ENCODE measurements around the gene SRCAP.

Gene SRCAP

DNA sequence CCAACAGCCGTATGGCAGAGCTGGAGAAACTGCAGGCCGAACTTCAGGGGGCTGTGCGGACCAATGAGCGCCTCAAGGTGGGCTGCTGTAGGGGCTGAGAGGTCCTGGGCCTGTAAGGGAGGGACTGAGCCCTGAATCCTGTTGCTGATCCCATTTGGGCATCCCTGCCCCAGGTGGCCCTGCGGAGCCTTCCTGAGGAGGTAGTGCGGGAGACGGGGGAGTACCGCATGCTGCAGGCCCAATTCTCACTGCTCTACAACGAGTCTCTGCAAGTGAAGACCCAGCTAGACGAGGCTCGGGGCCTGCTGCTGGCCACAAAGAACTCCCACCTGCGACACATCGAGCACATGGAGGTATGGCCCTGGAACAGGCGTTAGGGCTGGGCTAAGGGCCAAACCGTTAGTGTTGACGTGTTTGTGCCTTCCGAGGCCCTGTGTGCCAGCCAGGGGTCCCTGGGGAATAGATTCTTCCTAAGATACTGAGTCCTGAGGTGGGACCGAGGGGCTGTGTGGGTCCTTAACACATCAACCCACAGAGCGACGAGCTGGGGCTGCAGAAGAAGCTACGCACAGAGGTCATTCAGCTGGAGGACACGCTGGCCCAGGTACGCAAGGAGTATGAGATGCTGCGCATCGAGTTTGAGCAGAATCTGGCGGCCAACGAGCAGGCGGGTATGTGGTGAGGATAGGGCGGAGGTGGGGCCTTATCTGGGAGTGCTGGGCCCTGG is 67.4 kb downstream of the SRCAP start:
- peak in 1 of 2 experiments; percentile 6 for DNase-seq (ENCODE audit: low spot score in 2 of 2)

DNA sequence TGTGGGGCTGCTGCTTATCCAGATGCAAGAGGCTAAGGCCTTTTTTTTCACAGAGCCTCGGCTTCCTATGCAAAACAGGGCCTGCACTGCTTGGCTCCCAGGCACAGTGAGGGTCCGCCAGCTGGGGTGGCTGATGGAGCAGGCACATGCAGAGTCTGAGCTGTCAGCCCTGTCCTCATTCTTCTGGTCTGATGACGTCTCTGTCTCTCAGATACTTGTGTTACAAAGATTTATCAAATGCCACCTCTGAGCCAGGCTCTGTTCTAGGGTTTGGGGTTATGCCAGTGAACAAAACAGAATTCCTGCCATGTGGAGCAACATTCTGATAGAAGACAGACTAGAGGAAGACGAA is 67.9 kb downstream of the SRCAP start:
- Histone ChIP-seq H3K4me1 (peaks cover 11% of the 10 kb centered on the region), H3K36me3 (replicated peaks) (peaks cover 93% of the 10 kb centered on the region), H3K4me3 (no peak overlapping the region), H3K27me3 (ENCODE audit: low read depth) (no peaks in the 10 kb centered on the region), H3K9me3 (no peaks in the 10 kb centered on the region)
- DNase-seq (ENCODE audit: low spot score in 2 of 2): no peak
- in situ Hi-C loops (cut with MboI; ENCODE audit: low sequenced_read_pairs): no loop called here

More for the DNA sequence above, 67.4 kb downstream of the SRCAP start:
- in situ Hi-C loops (cut with MboI; ENCODE audit: low sequenced_read_pairs): no loop called here
- H3K4me1 ChIP-seq: peaks cover 11% of the 10 kb centered on the region
- peaks cover 87% of the 10 kb centered on the region for H3K36me3 ChIP-seq (replicated peaks)
- H3K27me3 ChIP-seq (ENCODE audit: low read depth): no peaks in the 10 kb centered on the region
- H3K9me3 ChIP-seq: no peaks in the 10 kb centered on the region
- no peak overlapping the region for H3K4me3 ChIP-seq

DNA sequence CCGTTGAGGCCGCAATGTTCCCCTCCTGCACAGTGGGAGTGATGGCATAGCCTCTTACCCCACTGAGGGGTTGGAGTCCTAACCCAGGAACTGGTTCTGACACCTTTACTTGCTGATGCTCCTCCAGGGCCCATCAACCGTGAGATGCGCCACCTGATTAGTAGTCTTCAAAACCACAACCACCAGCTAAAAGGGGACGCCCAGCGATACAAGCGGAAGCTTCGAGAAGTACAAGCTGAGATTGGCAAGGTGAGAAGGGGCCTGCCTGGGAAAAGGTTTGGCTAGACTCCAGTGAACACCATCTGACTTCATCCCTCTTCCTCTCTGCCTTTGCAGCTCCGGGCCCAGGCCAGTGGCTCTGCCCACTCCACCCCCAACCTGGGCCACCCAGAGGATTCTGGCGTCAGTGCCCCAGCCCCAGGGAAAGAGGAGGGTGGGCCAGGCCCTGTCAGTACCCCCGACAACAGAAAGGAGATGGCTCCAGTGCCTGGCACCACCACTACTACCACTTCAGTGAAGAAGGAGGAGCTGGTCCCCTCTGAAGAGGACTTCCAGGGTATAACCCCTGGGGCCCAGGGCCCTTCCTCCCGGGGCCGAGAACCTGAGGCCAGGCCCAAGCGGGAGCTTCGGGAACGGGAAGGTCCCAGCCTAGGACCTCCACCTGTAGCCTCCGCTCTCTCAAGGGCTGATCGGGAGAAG is 68.9 kb downstream of the SRCAP start:
- DNase-seq (ENCODE audit: low spot score in 2 of 2): no peak
- peaks cover 9% of the 10 kb centered on the region for H3K4me1 ChIP-seq
- H3K4me3 ChIP-seq: no peak overlapping the region
- no peaks in the 10 kb centered on the region for H3K27me3 ChIP-seq (ENCODE audit: low read depth)
- H3K36me3 ChIP-seq (replicated peaks): peaks cover 95% of the 10 kb centered on the region
- in situ Hi-C loops (cut with MboI; ENCODE audit: low sequenced_read_pairs): no loop called here
- no peaks in the 10 kb centered on the region for H3K9me3 ChIP-seq

DNA sequence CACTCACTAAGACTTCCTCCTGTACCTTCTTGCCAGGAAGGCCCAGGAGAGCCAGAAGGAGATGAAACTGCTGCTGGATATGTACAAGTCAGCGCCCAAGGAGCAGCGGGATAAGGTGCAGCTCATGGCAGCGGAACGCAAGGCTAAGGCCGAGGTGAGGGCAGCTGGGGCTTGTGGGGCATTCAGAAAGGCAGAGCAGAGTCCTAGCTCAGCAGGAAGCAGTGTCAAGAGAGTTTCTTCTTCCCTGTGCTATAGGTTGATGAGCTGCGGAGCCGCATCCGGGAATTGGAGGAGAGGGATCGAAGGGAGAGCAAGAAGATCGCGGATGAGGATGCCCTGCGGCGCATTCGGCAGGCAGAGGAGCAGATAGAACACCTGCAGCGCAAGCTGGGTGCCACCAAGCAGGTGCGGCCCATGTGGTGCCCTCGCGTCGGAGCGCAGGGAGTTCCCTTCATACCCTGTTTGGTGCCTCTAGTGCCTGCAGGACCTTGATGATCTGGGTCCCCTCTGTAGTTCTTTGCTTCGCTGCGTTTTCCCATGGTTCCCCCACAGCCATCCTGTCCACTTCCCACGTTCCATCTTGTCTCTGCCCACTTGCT is 69.7 kb downstream of the SRCAP start:
- peaks cover 95% of the 10 kb centered on the region for H3K36me3 ChIP-seq (replicated peaks)
- in situ Hi-C loops (cut with MboI; ENCODE audit: low sequenced_read_pairs): no loop called here
- peaks cover 1% of the 10 kb centered on the region; the same call in 1 of the 2 replicates for H3K4me1 ChIP-seq
- H3K27me3 ChIP-seq (ENCODE audit: low read depth): no peaks in the 10 kb centered on the region
- H3K4me3 ChIP-seq: no peak overlapping the region
- H3K9me3 ChIP-seq: no peaks in the 10 kb centered on the region
- DNase-seq (ENCODE audit: low spot score in 2 of 2): peak in 1 of 2 experiments; percentile 6

DNA sequence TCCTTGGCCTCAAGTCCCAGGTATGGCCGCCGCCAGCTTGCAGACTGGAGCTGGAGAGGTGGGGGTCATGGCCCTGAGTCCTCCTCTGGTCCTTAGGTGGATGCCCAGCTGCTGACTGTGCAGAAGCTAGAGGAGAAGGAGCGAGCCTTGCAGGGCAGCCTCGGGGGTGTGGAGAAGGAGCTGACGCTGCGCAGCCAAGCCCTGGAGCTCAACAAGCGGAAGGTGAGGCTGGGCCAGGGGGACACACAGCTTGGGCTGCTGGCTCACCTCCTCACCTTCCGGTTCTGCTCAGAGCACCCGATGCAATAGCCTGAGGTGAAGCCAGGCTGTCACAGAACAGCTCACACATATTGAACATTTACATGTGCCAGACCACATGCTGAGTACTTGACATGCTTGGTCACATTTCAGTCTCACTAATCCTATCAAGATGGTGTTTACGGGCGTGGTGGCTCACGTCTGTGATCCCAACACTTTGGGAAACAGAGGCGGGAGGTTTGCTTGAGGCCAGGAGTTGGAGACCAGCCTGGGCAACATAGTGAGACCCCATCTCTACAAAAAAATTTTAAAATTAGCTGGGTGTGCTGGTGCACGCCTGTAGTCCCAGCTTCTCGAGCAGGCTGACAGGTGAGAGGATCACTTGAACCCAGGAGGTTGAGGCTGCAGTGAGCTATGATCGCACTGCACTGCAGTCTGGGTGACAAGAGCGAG is 70.6 kb downstream of the SRCAP start:
- no peak overlapping the region for H3K4me3 ChIP-seq
- H3K9me3 ChIP-seq: no peaks in the 10 kb centered on the region
- in situ Hi-C loops (cut with MboI; ENCODE audit: low sequenced_read_pairs): no loop called here
- no peak for DNase-seq (ENCODE audit: low spot score in 2 of 2)
- H3K27me3 ChIP-seq (ENCODE audit: low read depth): no peaks in the 10 kb centered on the region
- no peaks in the 10 kb centered on the region for H3K4me1 ChIP-seq
- peaks cover 88% of the 10 kb centered on the region for H3K36me3 ChIP-seq (replicated peaks)

DNA sequence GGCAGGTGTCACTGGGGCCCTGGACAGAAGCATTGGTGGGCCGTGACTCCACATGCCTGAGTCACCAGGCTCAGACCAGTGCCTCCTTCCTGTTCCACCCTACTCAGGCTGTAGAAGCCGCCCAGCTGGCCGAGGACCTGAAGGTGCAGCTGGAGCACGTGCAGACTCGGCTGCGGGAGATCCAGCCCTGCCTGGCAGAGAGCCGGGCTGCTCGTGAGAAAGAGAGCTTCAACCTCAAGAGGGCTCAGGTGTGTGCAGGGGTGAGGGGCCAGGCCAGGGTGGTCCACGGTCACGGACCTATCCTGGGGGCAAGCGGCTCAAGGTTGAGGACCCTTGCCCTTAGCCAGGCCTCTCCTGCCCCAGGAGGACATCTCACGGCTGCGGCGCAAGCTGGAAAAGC is 72.8 kb downstream of the SRCAP start:
- peaks cover 67% of the 10 kb centered on the region for H3K36me3 ChIP-seq (replicated peaks)
- in situ Hi-C loops (cut with MboI; ENCODE audit: low sequenced_read_pairs): no loop called here

DNA sequence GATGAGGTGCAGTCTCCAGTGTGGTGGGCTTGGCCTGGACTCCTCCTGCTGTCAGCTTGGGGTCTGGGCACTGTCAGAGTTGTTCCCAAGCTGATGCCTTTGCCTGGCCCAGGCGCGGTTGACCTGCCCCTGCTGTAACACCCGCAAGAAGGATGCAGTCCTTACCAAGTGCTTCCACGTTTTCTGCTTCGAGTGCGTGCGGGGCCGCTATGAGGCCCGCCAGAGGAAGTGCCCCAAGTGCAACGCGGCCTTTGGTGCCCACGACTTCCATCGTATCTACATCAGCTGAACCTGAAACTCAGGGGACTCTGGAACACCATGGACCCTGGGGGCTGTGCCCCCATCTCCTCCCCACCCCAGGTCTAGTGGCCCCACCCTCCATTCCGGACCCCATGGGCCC is 74.9 kb downstream of the SRCAP start:
- peaks cover 47% of the 10 kb centered on the region for H3K36me3 ChIP-seq (replicated peaks)
- DNase-seq (ENCODE audit: low spot score in 2 of 2): no peak

More for the DNA sequence above, 72.8 kb downstream of the SRCAP start:
- DNase-seq (ENCODE audit: low spot score in 2 of 2): no peak
- Histone ChIP-seq H3K4me1 (peaks cover 8% of the 10 kb centered on the region), H3K4me3 (no peak overlapping the region), H3K27me3 (ENCODE audit: low read depth) (no peaks in the 10 kb centered on the region), H3K9me3 (no peaks in the 10 kb centered on the region)

DNA sequence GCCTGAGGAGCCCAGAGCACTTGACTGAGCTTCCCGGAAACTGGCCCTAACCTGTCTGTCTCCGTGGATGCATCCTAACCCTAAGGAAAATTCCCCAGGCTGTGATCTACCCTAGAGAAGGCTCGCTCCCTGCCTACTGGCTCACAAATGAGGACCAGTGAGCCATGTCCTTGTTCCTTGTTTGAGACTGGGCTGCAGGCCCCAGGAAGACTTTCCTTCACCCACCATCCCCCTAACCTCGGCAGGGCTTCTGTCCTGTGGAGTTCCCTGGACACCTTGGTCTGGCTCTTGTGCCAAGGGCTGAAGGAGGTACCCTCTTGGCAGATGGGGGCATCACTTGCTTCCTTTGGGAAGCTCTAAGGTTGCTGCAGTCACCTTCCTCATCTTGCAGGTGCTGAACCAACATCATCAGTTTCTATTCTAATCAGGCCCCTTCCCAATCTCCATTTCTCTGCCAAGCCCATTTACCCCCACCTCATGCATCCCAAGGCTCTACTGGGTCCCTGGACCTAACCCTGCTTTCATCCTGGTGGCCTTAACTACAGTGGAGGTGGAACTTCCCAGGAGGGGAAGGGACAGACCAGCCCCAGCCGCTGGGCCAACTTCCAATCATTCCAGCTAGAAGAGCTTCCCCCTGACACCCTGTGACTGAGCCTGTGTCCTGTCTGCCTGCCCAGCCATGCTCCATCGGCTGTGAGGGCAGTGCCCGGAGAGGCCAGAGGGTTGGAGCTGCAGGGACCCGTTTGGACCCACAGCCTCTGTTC is 75.6 kb downstream of the SRCAP start:
- Histone ChIP-seq H3K4me3 (peak overlapping the region; percentile 83), H3K4me1 (peaks cover 10% of the 10 kb centered on the region), H3K27me3 (ENCODE audit: low read depth) (no peaks in the 10 kb centered on the region), H3K9me3 (no peaks in the 10 kb centered on the region), H3K36me3 (replicated peaks) (peaks cover 40% of the 10 kb centered on the region)
- DNase-seq (ENCODE audit: low spot score in 2 of 2): no peak
- in situ Hi-C loops (cut with MboI; ENCODE audit: low sequenced_read_pairs): no loop called here

More for the DNA sequence above, 74.9 kb downstream of the SRCAP start:
- H3K4me1 ChIP-seq: peaks cover 10% of the 10 kb centered on the region
- no peaks in the 10 kb centered on the region for H3K27me3 ChIP-seq (ENCODE audit: low read depth)
- no peaks in the 10 kb centered on the region for H3K9me3 ChIP-seq
- in situ Hi-C loops (cut with MboI; ENCODE audit: low sequenced_read_pairs): no loop called here
- H3K4me3 ChIP-seq: no peak overlapping the region

DNA sequence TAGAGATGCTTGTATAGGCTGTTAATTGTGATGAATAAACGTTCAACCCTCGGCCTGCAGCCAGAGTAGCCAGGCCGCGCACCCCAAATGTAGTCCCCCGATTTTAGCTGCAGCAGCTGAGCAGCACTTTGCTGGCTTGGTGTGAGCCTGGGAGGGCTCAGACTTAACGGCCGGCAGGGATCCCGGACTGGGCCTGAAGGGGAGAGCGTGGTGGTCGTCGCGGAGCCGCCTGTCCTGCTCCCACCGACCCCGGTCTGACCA is 76.1 kb downstream of the SRCAP start:
- H3K9me3 ChIP-seq: no peaks in the 10 kb centered on the region
- DNase-seq (ENCODE audit: low spot score in 2 of 2): no peak
- peak overlapping the region; percentile 83 for H3K4me3 ChIP-seq
- no peaks in the 10 kb centered on the region for H3K27me3 ChIP-seq (ENCODE audit: low read depth)
- H3K4me1 ChIP-seq: peaks cover 10% of the 10 kb centered on the region
- in situ Hi-C loops (cut with MboI; ENCODE audit: low sequenced_read_pairs): no loop called here
- H3K36me3 ChIP-seq (replicated peaks): peaks cover 37% of the 10 kb centered on the region

DNA sequence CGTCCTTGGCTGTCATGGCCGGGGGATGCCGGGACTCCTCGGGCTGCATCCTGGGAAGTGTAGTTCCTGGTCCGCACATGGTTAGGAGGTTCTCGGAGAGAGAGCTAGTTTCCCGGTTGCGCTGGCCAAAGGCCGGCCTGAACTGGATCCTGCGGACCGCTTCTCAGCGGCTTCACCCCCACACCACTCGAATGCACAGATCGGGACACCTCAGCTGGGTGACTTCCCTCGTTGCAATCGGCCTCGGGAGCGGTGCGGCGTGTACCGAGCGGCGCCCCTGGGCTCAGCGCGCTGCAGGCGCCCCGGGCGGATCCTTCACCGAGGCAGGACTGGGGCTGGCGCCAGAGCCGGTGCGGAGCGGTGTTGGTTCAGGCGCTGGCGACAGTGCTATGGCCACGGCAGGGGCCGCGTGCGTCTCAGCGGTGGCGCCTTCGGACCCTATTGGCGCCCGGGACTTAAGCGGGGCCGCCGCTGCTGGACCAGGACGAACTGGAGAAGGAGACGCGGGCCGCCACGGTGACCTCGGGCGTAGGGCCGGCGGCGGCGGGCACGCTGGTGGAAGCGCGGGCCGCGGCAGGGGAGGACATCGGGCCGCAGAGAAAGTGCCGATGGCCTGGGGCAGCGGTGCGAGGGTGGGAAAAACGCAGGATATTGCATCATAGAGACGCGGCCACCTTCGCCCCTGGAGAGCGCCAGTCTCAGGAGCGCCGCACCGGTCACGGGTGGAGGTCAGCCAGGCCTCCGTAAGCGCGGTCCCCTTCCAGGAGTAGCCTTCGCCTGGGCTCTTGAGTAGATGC is 76.6 kb downstream of the SRCAP start:
- peaks cover 34% of the 10 kb centered on the region for H3K36me3 ChIP-seq (replicated peaks)
- H3K27me3 ChIP-seq (ENCODE audit: low read depth): no peaks in the 10 kb centered on the region
- in situ Hi-C loops (cut with MboI; ENCODE audit: low sequenced_read_pairs): no loop called here
- peaks cover 10% of the 10 kb centered on the region for H3K4me1 ChIP-seq
- peak overlapping the region; percentile 83 for H3K4me3 ChIP-seq
- DNase-seq (ENCODE audit: low spot score in 2 of 2): peak; percentile 86 to 90
- H3K9me3 ChIP-seq: no peaks in the 10 kb centered on the region

DNA sequence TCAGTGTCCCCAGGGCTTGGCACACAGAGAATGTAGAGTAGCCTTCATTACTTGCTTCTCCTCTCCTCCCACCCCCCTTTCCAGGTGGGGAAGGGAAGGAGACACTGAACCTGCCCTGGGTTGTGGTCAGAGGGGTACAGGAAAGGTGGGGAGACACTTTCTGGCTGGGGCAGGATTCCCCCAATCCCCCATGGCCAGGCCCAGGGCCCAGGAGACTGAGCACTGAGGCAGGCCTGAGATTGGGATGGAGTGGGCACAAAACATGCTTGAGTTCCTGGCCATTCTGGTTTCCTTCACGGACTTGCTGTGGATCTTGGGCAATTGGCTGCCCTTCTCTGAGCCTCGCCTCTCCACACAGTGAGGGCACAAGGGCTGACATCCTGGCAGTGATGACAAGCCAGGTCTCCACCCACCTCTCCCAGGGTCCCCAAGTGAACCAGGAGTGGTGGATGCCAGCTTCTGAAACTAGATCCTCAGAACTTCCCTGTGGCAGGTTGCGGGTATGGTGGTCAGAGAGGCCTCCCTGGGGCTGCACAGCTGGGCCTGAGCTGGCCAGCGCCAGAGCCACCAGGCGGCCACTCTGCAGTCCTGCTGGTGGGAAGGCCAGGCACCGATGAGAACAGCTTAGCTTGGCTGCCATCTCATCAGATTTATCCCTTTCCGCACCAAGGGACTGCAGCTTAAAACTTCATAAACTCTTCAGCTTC is 78.8 kb downstream of the SRCAP start:
- Histone ChIP-seq H3K27me3 (ENCODE audit: low read depth) (no peaks in the 10 kb centered on the region), H3K4me1 (peaks cover 10% of the 10 kb centered on the region), H3K36me3 (replicated peaks) (peaks cover 35% of the 10 kb centered on the region), H3K4me3 (no peak overlapping the region), H3K9me3 (no peaks in the 10 kb centered on the region)
- no peak for DNase-seq (ENCODE audit: low spot score in 2 of 2)
- in situ Hi-C loops (cut with MboI; ENCODE audit: low sequenced_read_pairs): no loop called here

DNA sequence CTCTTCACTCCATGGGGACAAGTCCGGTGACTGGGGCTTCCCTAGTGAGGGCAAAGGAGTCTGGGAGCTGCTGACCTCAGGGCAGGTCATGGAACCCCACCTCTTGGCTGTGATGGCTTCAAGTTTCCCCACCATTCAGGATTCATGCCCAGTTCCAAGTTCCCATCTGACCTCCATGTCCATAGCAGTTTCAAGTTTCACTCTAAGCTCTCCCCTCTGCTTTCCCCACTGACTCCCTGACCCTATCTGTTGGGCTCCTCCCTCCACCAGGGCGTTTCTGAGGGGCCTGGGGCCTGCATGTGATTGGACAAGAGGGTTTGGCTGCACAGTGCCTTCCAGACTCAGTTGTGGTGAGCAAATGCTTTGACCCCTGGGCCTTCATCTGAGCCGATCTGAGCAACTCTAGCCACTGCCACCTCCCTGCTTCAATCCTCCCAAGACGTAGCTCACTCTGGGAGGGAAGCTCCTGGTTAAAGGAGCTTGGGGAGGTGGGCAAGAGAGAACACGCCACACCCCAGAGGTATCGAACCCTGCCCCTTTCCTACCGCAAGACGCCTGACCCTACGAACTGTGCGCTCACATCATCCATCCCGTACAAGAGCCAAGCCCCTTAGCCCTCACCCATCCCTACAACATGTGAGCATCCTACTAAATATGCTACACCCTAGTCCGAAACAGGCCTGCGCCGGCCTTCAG is 79.7 kb downstream of the SRCAP start:
- Histone ChIP-seq H3K4me1 (peaks cover 10% of the 10 kb centered on the region), H3K9me3 (no peaks in the 10 kb centered on the region), H3K36me3 (replicated peaks) (peaks cover 35% of the 10 kb centered on the region), H3K4me3 (no peak overlapping the region), H3K27me3 (ENCODE audit: low read depth) (no peaks in the 10 kb centered on the region)
- peak in 1 of 2 experiments; percentile 59 for DNase-seq (ENCODE audit: low spot score in 2 of 2)
- in situ Hi-C loops (cut with MboI; ENCODE audit: low sequenced_read_pairs): no loop called here

All from HAP-1 (cell line).